GM23248 (cell line): ENCODE data around the gene CBFA2T3.

Experiments
- EZH2 ChIP-seq: fragments of 200-600 bp; sonication (generic); IDR thresholded peaks from 2 replicates; pipeline ENCODE4 v1.6.1; 2018; ENCODE audit warnings: antibody characterized with exemption, mild to moderate bottlenecking; ENCODE audit not compliant: insufficient read depth, poor library complexity, severe bottlenecking
- EZH2phosphoT487 ChIP-seq: fragments of 200-600 bp; sonication (generic); IDR thresholded peaks from 2 replicates; pipeline ENCODE4 v1.6.1; 2018; ENCODE audit warnings: antibody characterized with exemption, moderate library complexity, mild to moderate bottlenecking, low read depth; ENCODE audit not compliant: insufficient read depth

DNA sequence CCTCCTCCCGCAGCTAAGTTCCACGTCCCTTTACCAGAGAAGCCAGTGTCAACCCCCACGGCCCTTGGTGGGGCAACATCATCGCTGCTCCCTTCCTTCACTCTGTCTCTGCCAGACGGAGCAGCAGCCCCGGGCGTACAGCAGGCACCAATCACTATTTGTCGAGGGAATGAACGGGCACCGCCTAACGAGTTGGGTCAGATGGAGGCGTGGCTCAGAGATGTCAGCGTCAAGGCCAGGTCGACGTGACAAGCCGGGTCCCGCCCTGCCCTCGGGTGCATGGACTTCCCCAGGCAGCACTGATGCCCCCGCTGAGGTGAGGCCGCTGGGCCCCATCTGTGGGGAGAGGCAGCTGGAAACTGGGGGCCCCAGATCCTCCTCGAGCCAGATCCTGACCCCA is 50.0 kb downstream of the CBFA2T3 start:
- TF ChIP-seq EZH2 (no peak), EZH2phosphoT487 (no peak)
